Right hindlimb (tissue), 1 donor: Measurements from ENCODE around the gene TEX52.
A peak's percentile ranks its signal among the peaks of the same experiment; 100 is the strongest.
"Not testable (repeated sequence)": the region's sequence is repeated elsewhere in the genome, so short reads cannot be mapped to it uniquely, and the experiment has no call there.

Experiments used
- DNase-seq: peaks from one replicate; pipeline ENCODE4 v3.0.0-alpha.2; 2018

The TEX52 gene

DNA sequence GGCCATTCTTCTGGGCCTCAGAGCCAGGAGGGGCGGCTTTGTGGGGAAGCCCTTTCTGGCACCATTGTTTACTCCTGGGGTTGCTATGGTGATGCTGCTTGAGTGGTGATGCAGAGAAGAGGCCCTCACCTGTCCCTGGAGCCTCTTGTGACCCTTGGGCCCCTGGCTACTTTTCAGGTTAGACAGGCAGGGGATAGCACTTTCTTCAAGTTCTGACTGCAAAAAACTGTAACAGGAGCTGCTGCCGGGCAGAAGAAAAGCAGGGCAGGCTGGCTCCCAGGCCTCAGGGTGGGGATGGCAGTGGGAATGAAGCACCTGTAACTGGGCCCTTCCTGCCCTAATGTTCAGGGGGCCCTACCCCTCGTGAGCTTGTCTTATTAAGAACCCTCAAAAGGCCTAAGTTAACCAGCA lies at the start of gene TEX52:
Gene TEX52 (minus strand): TSS at position 19 of the 411 bp plus-strand sequence. CDS start 13 bp downstream, at position 6.
- DNase-seq = no peak

GRCh38 chr12:2904260-2904659 lies 47.4 kb upstream of the TEX52 start:
- no peak for DNase-seq

DNA sequence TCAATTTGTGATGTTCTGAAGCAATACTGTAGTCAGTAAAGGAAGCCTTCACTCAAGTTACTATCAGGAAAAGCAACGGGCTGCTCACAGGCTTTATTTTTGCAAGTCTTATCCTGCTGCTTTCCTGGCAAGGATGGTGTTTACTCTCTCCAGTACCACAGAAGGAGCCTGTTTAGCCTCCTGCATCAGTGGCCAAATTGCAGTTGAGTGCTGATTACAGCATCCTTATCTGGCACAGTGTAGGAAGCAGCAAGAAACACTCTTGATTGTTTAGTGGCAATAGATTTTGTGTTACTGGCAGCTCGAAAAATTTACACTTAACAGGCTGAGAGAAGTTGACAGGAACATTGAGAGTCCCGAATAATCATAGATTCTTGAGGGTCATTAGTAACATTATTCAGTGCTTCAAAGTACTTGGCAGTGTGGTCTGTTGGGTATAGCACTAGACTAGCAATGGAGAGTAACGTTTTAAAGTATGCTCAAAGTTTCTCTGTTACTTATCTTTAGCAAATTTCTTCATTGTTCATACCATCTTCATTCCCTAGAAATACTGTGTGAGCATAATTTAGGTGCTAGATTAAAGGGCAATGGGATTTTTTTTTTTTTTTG lies 45.5 kb upstream of the TEX52 start:
- DNase-seq = no peak

DNA sequence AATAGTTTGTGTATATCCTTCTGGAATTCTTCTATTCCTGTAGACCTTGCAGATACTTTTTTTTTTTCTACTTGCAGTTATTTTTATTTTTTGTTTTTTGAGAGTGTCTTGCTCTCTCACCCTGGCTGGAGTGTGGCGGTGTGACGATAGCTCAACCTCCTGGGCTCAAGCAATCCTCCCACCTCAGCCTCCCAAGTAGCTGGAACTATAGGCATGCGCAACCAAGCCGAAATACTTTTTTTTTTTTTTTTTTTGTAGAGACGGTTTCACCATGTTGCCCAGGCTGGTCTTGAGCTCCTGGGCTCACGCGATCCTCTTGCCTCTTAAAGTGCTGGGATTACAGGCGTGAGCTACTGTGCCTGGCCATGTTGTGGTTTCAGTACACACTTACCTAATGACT lies 43.8 kb upstream of the TEX52 start:
- DNase-seq = no peak

- no peak for DNase-seq
Observed at GRCh38 chr12:2897418-2897817, 40.6 kb upstream of the TEX52 start.

GRCh38 chr12:2895511-2895910 lies 38.7 kb upstream of the TEX52 start:
- DNase-seq = no peak

DNA sequence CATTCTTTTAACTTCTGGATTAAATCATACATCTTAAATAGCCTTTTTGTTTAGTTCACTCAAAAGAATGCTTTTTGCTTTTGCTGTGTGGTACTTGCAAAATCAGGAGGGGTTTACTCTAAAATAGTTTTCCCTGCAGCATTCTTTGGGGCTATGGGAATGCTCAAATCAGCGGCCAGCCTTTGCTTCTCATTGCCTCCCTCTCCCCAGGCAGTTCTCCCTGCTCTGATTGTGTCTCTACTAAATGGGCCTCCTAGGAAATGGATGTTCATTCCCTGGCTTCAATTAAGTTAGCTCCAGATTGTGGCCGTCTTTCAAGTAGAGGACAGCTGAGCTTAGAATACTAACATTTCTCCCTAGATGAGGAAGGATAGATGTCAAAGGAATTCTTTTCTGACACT lies 38.2 kb upstream of the TEX52 start:
- no peak for DNase-seq

- DNase-seq = peak; percentile 40
Observed at GRCh38 chr12:2893007-2893406, 36.2 kb upstream of the TEX52 start.

- DNase-seq = no peak
Observed at GRCh38 chr12:2892246-2892645, 35.4 kb upstream of the TEX52 start.

GRCh38 chr12:2891240-2892053 lies 34.6 kb upstream of the TEX52 start:
- peak; percentile 78 for DNase-seq

DNA sequence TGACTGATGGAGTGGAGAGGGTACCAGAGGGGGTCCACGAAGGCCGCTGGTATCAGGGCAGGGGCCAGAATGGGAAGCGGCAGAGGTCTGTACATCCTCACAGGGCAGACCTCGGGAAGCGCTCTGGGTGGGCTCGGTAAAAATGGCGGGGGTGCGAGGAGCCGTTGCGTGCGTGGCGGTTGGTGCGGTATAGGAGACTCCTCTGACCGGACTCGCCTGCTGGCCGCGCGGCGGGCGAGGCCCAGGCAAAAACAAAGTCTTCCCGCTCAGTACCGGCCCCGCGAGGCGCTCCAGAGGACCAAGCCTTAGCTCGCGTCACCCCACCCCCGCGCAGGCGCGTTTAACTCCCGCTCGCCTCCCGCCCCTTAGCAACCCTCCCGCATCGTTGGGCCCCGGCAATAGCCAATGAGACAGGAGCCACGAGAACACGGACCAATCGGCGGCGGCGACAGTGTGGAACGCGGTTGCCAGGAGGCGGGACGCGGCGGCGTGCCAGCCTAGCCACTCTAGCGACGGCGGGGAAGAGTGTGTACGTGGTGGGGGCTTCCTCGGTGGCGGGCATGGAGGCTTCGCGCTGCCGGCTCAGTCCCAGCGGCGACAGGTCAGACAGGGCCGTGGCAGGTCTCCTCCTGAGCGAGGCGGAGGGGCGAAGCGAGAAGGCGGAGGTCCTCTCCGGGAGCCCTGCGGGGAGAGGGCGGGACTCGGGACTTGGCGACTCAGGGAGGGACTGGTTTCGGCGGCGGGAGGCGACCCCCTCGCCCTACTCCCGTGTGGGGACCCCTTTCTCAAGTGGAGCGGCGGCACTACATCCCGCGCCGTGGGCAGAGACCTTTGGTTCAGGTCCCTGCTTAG lies 33.8 kb upstream of the TEX52 start, which contains the start of gene TULP3:
Gene TULP3 (plus strand): TSS at position 504 of the 852 bp plus-strand sequence. CDS start 57 bp downstream, at position 561.
- peak; percentile 99 for DNase-seq

GRCh38 chr12:2890001-2890387 lies 33.2 kb upstream of the TEX52 start:
- DNase-seq = peak; percentile 15

DNA sequence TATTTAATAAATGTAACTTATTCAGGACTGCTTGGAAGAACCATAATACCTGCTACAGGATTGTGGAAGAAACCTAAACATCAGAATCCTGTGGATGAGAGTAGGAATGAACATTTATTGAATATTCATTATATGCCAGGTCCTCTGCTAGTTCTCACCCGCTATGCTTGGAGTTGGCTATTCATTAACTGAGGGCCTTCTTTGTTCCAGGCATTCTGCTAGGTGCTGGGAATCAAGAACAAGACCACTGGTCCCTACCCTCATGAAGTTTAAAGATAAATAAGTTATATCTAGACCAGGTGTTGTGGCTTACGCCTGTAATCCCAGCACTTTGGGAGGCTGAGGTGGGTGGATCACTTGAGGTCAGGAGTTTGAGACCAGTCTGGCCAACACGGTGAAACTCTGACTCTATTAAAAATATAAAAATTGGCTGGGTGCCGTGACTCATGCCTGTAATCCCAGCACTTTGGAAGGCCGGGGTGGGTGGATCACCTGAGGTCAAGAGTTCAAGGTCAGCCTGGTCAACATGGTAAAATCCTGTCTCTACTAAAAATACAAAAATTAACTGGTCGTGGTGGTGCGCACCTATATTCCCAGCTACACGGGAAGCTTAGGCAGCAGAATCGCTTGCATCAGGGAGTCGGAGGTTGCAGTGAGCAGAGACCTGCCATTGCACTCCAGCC lies 30.1 kb upstream of the TEX52 start:
- DNase-seq = no peak

- DNase-seq = no peak
Observed at GRCh38 chr12:2884810-2885209, 28.0 kb upstream of the TEX52 start.

DNA sequence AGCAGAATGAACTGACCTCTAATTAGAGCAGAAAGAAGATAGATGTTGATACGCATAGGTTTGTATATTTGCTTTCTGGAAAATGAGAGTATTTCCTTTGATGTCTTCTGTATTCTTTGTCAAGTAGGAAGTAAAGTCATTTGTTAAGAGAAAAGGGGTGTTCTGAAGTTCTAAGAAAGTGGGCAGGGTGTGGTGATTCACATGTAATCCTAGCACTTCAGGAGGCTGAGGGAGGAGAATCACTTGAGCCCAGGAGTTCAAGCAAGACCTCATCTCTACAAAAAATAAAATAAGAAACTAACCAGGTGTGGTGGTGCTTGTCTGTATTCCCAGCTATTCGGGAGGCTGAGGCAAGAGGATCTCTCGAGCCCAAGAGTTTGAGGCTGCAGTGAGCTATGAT lies 23.0 kb upstream of the TEX52 start:
- DNase-seq = no peak

GRCh38 chr12:2877953-2878732 lies 21.3 kb upstream of the TEX52 start:
- DNase-seq = no peak

DNA sequence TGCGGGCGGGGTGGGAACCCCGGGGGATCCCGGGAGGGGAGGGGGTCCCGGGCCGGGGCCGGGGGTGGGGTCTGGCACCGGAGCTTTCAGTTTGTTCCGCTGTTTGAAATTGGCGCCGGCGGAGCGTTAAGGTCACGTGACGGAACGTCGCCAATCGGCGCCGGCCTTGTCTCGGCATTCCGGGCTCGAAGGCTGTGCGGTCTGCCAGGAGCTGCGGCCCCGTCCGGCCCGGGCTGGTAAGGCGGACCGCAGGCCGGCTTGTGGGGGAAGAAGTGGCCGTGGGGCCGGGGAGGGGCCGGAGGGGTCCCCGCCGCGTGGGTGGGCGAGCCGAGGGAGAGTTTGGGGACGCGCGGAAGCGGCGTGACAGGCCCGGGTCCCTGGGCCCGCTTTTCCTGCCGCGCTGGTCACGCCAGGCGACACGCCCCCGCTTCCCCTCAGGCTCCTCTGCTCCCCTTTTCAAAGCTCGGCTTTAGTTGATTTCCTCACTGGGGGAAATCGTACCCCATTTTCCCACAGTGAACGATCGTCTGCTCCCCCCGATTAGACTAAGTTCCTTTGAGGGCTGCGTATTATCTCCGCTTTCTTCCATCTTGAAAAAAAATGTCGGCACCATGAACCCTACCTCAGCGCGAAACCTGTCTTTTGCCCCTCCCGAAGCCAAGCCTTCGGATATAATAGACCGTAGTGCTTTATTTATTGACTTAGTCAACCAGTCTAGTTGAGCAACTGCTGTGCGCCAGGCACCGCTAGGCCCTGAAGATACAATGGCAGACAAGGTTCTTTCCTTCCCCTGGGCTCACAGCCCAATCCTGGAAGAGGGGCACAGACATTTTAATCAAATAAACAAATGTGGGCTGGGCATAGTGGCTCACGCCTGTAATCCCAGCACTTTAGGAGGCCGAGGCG lies 20.5 kb upstream of the TEX52 start, which contains the start of the genes FOXM1 and RHNO1:
Gene FOXM1 (minus strand): TSS at position 128 of the 906 bp plus-strand sequence. CDS start 2,696 bp downstream, outside the sequence.
Gene RHNO1 (plus strand): TSS at position 177 of the 906 bp plus-strand sequence. CDS start 8,144 bp downstream, outside the sequence.
- peak; percentile 94 for DNase-seq

DNA sequence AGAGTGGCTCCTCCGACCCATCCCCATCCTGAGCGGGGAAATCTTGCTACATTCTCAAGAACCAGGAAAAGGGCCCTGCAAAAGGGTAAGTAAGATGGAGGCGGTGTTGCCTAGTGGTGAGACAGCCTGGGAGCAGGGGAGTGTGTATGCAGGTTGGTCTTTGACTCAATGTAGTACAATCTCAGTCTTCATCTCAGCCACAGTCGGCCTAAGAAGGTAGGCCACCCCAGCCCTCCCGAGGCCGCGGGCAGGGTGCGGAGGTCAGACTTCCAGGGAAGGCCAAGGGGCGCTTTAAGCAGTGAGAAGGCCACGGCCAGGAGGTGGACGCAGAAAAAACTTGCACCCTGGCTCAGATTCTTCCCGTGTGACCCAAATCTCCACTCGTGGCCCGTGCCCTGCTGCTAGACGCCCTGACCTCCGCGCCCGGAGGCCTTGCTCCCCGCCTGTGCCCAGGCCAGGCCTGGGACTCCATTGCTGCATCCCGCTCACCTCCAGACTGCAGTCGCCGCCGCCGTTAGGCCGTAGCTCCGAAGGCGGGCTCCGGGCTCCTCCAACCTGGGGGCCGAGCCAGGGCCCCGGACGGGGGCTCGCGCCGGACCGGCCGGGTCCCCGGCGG lies 19.7 kb upstream of the TEX52 start:
- DNase-seq = no peak

DNA sequence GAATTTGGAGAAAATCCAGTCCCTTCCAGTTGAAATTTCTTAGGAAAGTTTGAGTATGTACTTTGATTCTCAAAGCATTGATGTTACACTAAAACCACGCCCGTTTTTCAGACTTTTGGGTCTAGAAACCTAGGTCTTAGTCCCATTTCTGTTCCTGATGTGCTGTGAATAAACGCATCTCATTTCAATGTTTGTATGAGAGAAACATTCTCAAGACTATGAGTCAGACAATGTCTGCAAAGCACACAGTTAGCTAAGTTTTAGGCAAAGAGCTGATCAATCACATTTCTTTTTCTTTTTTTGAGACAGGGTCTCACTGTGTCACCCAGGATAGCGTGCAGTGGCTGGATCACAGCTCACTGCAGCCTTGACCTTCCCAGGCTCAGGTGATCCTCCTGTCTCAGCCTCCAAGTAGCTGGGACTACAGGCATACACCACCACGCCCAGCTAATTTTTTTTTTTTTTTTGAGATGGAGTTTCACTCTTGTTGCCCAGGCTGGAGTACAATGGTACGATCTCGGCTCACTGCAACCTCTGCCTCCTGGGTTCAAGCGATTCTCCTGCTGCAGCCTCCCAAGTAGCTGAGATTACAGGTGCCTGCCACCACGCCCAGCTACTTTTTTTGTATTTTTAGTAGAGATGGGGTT lies 12.3 kb upstream of the TEX52 start:
- DNase-seq = not testable (repeated sequence)
